ENCODE measurements around the gene TMC7. TPM values are rescaled to one million over a fixed set of nuclear protein-coding genes. Genes with fewer than 3 reads are reported as not detected.

The TMC7 gene
- total and polyA plus RNA-seq, 9 of the 15 experiments (the other 6 are each of a cell fraction or from before 2014, with no cell fraction given): 0.08 to 2.0 (median 1.5) TPM

DNA sequence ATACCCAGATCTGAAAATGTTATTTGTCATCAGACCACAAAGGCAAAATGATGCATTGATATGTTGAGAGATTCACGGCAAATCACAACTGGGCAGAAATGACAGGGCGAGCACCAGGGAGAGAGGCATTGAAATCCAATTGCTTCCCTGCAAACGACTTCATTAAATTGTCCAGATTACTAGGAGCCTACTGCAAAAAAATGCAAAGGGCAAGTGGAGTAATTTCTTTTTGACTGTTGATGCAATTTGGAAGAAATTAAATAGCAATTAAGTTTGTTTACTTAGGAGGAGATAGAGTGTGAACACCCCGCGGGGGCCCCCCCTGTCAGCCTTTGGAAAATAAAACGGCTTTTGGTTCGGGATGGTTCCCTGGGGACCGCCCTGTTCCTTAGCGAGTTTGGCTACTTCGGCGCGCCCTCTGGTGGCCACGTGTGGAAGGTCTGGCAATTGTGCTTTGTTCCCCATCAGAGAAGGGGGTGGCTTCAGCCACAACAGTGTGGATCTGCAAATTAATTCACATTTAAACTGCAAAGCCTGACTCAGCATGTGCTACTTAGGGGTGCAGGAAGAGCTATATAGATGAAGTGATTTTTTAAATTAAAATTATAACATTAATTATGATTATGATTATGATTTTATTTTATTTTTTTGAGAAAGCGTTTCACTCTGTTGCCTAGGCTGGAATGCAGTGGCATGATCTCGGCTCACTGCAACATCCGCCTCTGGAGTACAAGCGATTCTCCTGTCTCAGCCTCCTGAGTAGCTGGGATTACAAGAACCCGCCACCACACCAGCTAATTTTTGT lies 14.5 kb upstream of the TMC7 start (continued):
- TF ChIP-seq MAZ (CRISPR knock-in tag; conservative IDR thresholded peaks at IDR 0.05 in 1 of 2, IDR thresholded peaks at IDR 0.05 in 1 of 2) (peak in 1 of 2 experiments; percentile 61; a peak in 2 of 4 replicates), LCOR (CRISPR knock-in tag; IDR thresholded peaks at IDR 0.05) (0 out of 2 replicates have a peak, but pooled peaks have one; percentile 25), YY1 (IDR thresholded peaks at IDR 0.05; ENCODE audit: borderline replicate concordance in 1 of 3, control insufficient read depth in 1 of 3, extremely low read depth in 1 of 3, insufficient read depth in 3 of 3, insufficient read length in 1 of 3, insufficient replicate concordance in 2 of 3, low read depth in 1 of 3, low read length in 2 of 3) (peak in 1 of 3 experiments; percentile 25), VEZF1 (CRISPR knock-in tag; IDR thresholded peaks at IDR 0.05) (peak; percentile 94), XRCC5 (IDR thresholded peaks at IDR 0.05; ENCODE audit: low read depth, low read length) (0 out of 2 replicates have a peak, but pooled peaks have one; percentile 31), SMC3 (conservative IDR thresholded peaks at IDR 0.05; ENCODE audit: insufficient read depth, low read depth, low read length) (peak; percentile 84)

GRCh38 chr16:18969855-18970240 lies 13.9 kb upstream of the TMC7 start:
- Histone ChIP-seq H4K20me1 (replicated peaks; ENCODE audit: control insufficient read depth, insufficient read depth, low read length) (no peaks in the 10 kb centered on the region), H2AFZ (ENCODE audit: low read depth, low read length) (no peak overlapping the region), H3K9me3 (replicated peaks; ENCODE audit: control insufficient read depth, insufficient read depth, low read depth, low read length) (no peaks in the 10 kb centered on the region), H3K9ac (ENCODE audit: insufficient read depth in 1 of 2, low read depth in 2 of 2, low read length in 2 of 2) (no peak overlapping the region), H3K4me3 (no peak overlapping the region), H3K79me2 (ENCODE audit: control insufficient read depth, insufficient read depth, low read length) (no peaks in the 10 kb centered on the region), H3K4me1 (replicated peaks in 1 of 2; ENCODE audit: control insufficient read depth in 2 of 2, insufficient read depth in 2 of 2, low read length in 2 of 2) (no peaks in the 10 kb centered on the region), H3K27ac (ENCODE audit: extremely low read depth, low read depth, low read length) (no peak overlapping the region), H3K9me1 (ENCODE audit: control insufficient read depth, insufficient read depth, low read length) (no peaks in the 10 kb centered on the region), H3K36me3 (ENCODE audit: control insufficient read depth, insufficient read depth, low read length) (no peaks in the 10 kb centered on the region), H3K4me2 (ENCODE audit: insufficient read depth, low read length) (no peak overlapping the region), H3K27me3 (ENCODE audit: control insufficient read depth in 2 of 2, insufficient read depth in 2 of 2, low read length in 2 of 2) (peaks cover 5% of the 10 kb centered on the region in 2 experiments; a peak in 3 of 5 replicates)
- in situ Hi-C loops (cut with MboI) (no loop called here), intact Hi-C loops (cut with micrococcal nuclease) (loop anchor here (1.0 kb wide), 1 partner anchor 169 kb away; the partner anchor contains the start of gene ARL6IP1)
- no TSS peak for BruUV-seq (replicated peaks)
- FAIRE-seq (no peak), ATAC-seq (no peak), DNase-seq (ENCODE audit: extremely low read depth in 1 of 4, low spot score in 3 of 4) (no peak)
- TF ChIP-seq SRSF3 (IDR thresholded peaks at IDR 0.05; ENCODE audit: insufficient read depth, low read length) (no peak), POLR2G (IDR thresholded peaks at IDR 0.05; ENCODE audit: low read depth, low read length) (no peak), CC2D1A (IDR thresholded peaks at IDR 0.05) (no peak)
- TF ChIP-seq, protein P1, sequence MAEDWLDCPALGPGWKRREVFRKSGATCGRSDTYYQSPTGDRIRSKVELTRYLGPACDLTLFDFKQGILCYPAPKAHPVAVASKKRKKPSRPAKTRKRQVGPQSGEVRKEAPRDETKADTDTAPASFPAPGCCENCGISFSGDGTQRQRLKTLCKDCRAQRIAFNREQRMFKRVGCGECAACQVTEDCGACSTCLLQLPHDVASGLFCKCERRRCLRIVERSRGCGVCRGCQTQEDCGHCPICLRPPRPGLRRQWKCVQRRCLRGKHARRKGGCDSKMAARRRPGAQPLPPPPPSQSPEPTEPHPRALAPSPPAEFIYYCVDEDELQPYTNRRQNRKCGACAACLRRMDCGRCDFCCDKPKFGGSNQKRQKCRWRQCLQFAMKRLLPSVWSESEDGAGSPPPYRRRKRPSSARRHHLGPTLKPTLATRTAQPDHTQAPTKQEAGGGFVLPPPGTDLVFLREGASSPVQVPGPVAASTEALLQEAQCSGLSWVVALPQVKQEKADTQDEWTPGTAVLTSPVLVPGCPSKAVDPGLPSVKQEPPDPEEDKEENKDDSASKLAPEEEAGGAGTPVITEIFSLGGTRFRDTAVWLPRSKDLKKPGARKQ (CRISPR knock-in tag; IDR thresholded peaks at IDR 0.05): no peak
- POLR2A ChIA-PET: no interaction called here
- CTCF ChIA-PET (ENCODE audit: low intra/inter-chr PET ratio): interaction anchor here (1.2 to 1.5 kb wide), 2 partner anchors 30 to 167 kb away, joined by 4 to 8 read pairs; no protein-coding TSS in a partner anchor
- WGBS (ENCODE audit: insufficient coverage, low coverage, missing lambda C conversion rate): 36% methylated on average over 4 of the region's 4 CpGs

All from K562 (cell line).